Measurements from ENCODE around the gene KCTD3.

KCTD3 gene

DNA sequence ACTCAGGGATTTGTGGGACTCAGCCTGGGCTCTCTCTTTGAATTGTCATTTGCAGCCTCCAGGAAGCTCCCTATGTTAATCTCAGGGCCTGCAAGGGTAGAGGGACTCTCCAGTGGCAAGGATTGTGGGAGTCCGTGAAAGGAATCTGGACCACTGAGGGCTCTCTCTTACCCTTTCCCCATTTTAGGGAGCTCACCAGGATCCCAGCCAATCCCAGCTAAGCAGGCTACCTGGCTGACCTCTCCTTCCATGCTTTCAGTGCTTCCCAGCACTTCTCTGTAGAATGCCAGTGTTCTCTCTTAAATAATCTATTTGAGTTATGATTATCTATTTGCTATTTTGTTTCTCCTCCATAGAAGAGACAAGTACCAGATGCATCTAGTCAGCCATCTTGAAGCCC is 9.6 kb upstream of the KCTD3 start:
- no peak for DNase-seq (ENCODE audit: low spot score)

DNA sequence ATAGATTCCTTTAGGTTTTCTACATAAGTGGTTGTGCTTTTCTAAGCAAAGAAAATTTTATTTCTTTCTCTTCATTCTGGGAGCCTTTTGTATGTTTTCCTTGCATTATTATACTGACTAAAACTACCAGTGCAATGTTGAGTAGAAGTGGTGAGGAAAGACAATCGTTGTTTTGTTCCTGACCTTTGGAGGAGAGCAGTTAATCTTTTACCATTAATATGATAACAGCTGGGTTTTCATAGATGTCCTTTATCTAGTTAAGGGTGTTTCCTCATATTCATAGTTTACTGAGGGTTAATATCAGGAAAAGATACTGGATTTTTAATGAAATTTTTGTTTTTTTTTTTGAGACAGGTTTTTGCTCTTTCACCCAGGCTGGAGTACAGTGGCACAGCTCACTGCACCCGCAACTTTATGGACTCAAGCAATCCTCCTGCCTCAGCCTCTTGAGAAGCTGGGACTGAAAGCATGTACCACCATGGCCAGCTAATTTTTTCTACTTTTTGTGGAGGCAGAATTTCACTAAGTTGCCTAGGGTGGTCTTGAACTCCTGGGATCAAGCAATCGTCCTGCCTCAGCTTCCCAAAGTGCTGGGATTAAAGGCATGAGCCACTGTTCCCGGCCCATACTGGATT is 9.0 kb upstream of the KCTD3 start:
- no peak for DNase-seq (ENCODE audit: low spot score)

DNA sequence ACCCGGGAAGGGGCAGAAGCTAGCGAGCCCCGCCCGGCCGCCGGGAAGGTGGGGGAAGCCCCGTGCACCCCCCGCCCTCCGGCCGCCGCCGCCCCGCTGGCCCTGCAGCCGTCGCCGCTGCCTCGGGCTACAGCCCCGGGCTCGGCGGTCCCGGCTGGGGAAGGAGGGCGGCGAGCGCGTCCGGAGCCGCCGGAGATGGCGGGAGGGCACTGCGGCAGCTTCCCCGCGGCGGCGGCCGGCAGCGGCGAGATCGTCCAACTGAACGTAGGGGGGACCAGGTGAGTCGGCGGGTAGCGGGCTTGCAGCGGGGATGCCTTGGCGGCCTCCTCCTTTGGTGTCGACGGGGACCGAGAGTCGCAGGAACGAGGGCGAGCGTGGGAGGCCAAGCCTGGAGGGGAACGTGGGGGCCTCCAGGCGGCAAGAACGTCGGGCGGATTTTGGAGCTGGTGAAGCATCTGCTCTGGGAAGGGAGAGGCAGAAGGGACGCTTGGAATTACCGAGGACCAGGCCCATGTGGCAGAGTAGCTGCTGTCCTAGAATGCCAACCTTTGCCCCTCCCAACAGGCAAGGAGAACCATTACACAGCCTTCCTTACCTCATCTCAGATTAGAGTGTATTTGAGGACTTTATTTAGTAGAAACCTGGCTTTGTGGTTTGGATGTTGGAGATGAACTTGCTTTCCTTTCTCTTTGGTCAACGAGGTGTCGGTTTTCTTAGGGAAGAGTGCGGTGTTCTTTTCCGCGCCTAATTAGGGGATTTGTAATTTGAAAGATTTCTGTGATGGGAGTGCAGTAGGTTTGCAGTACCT is 591 bp downstream of the KCTD3 start:
- DNase-seq (ENCODE audit: low spot score) = peak; percentile 80

DNA sequence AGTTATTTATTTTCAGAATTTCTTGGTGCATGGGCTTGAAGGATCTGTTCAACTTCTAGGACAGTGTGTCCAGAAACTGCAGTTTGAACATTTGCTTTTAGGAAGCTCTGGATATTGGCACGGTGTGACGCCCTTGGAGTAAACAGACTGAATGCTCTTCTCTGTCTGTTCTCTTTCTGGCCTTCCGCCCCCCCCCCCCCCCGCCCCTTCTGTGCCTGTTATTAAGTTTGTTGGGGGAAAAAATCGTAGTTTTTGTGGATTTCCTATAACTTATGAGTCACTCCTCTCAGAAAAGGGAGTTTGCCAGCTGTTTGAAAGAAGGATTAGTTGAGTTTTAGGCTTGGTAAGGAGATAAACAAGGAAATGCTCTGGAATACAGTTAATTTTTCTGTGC is 1.2 kb downstream of the KCTD3 start:
- DNase-seq (ENCODE audit: low spot score) = peak; percentile 9

DNA sequence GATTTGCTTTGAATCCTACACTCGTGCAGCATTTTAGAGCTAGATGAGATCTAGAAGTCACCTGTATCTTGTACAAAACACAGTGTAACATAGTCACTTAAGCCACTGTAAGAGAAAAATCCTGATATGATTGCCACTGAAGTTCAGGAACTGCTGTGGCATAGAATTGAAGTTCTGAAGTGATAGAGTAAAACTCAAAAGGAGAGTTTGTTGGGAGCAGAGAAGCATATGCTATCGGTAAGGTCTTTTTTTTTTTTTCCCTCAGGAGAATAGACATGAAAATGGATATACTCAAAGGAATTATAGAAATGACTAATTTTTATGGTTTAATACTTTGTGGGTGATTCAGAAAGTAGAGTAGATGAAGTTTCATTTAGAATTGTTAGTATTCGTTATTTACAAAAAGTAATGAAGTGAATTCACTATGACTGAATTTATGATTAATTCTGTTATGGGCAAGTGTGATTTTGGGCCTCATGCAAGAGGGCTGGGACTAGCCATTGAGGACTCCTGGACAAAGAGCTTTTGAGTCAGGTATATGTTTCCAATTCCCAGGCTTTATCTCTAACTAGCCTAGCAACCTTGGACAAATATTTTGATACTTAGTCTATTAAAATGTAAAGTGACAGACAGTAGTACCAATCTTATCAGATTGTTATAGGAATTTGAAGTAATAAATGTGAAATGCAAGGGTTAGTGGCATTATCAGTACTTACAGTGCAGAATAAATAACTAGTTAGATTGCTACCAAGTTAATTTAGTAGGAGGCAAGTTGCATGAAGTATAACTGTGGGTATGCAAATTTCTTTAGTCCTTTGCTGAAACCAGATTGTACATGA is 3.1 kb downstream of the KCTD3 start:
- no peak for DNase-seq (ENCODE audit: low spot score)

DNA sequence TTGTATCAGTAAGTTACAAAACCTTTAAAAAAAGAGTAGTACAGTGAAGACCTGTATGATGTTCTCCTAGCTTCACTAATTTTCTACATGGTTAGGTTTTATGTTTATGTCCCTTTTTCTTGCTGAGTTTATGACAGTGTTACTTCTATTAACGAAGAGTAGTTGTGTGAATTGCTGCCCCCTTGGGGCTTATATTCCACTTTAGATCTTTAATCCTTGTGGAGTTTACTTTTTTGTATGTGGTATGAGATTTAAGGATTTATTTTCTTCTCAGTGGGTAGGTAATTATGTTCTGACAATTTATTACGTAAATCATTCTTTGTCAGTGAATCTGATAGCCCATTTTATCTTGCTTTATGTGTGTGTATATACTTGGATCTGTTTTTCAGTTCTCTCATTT is 14.8 kb downstream of the KCTD3 start:
- DNase-seq (ENCODE audit: low spot score) = no peak

DNA sequence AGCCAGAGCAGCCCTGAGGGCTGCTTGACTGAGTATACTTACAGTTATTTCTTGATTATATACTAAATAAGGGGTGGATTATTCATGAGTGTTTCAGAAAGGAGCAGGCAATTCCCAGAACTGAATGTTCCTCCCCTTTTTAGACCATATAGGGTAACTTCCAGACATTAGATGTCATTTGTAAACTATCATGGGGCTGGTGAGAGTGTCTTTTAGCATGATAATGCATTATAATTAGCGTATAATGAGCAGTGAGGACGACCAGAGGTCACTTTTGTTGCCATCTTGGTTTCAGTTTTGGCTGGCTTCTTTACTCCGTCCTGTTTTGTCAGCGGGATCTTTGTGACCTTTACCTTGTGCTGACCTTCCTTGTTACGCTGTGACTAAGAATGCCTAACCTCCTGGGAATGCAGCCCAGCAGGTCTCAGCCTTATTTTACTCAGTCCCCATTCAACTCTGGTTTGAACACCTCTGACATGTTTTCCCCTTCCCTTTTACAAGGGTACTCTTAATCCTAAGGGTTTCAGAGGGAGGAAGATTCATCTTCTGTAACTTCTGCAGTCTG is 16.2 kb downstream of the KCTD3 start:
- peak; percentile 8 for DNase-seq (ENCODE audit: low spot score)

DNA sequence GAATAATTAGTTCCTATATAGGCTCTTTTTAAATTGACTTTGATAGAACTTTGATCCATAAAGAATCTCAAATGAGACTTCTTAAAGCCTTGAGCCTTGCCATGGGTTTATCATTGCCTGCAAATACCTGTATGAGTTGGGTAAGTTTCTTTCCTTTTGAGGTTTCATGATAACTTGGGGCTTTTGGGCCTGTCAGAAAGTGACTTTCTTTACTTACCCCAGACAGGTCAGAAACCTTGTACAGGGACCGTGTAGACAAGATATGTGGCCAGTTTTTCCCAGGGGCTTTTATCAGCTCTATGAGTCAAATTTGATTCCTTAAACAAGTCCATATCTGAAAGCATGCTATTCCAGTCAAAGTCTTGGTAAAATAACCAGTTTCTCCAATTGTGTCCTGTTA is 17.3 kb downstream of the KCTD3 start:
- no peak for DNase-seq (ENCODE audit: low spot score)

DNA sequence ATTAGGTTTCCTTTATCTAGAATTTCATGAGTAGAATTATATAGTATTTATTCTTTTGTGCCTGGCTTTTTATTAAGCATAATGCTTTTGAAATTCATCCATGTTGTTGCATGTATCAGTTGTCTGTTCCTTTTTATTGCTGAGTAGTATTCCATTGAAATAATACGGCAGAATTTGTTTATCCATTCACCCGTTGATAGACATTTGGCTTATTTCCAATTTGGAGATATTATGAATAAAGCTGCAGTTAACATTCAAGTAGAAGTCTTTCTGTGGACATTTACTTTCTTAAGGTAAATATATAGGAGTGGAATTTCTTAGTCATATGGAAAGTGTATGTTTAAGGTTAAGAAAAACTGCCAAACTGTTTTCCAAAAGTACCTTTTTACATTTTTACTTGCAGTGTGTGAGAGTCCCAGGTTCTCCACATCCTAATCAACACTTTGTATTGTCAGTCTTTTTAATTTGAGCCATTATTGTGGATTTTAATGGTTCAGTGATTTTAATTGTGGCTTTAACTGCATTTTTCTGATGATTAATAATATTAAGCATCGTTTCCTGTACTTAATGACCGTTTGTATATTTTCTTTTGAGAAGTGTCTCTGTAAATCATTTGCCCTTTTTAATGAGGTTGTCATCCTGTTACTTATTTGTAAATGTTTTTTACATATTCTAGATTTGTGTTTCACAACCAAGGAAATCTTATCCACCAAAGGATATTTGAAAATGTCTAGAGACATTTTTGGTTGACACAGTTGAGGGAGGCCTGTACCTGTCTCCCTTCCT is 22.7 kb downstream of the KCTD3 start:
- DNase-seq (ENCODE audit: low spot score) = no peak

DNA sequence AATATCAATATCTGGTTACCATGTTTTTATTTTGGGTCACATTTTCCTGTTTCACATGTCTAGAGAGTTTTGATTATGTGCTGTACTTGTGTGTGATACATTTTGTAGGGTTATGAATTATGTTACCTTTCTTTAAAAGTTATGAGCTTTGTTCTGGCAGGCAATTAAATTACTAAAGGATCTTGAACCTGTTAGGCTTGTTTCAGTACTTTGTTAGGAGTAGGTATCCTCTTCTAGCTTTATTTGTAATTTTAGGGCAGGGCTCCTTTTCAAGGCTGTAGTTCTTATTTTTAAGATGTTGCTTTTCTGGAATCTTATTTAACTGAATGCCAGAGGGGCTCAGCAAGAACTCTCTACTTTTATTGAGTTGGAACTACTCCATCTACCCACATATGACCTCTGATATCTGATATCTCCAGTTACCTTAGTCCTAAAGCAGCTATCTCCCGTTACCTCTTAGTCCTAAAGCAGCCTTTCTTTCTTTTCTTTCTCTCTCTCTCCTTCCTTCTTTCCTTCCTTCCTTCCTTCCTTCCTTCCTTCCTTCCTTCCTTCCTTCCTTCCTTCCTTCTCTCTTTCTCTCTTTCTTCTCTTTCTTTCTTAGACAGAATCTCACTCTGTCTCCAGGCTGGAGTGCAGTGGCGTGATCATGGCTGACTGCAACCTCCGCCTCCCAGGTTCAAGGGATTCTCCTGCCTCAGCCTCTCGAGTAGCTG is 23.8 kb downstream of the KCTD3 start:
- DNase-seq (ENCODE audit: low spot score) = no peak

DNA sequence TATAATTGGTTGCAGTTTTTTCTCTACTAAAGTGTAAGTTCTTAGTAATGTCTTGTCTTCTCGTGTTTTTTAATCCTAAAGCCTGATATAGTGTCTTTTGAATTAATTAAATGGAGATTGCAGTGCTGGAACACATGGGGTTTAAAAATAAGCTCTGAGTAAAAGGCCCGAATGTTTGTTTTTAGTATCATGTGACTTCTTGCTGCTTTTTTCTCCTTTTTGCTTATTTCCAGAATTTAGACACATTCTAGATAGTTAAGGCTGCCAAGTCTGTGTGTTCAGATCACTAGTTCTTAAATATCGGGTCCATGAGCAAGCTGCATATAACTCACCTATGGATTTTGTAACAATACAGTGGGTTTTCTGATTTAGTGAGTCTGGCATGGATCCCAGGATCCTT is 27.5 kb downstream of the KCTD3 start:
- no peak for DNase-seq (ENCODE audit: low spot score)

DNA sequence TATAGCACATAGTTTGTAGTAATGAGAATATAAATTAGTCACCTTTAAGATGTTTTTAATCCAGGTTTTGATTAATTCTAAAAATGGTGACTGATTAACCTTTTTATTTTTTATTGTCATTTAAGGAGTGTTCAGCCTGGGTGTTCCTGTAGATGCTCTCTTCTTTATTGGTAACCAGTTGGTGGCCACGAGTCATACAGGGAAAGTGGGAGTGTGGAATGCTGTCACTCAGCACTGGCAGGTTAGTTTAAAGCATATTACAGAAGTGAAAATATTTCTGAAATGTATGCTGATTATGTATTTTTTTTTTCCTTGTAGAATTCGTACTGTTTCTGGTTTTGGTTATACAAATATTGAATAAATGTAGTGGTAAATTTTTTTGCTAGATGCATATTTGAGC is 28.1 kb downstream of the KCTD3 start:
- no peak for DNase-seq (ENCODE audit: low spot score)

DNA sequence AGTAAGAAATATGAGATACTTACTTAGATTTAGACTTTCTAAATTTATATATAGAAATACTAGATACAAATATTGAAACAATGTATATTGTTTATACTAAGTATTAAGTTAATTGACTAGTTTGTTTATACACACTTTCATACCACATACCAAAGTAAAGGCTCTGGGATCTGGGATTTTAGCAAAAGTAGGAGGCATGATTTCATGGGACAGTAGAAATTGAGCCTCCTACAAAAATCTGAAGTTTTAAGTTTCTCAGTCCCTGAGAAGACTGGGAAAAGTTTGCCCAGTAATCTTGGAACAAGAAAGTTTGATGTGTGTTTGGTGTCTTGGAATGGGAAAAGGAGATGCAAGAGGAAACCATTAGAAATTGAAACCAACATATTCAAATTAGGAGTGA is 30.9 kb downstream of the KCTD3 start:
- no peak for DNase-seq (ENCODE audit: low spot score)

DNA sequence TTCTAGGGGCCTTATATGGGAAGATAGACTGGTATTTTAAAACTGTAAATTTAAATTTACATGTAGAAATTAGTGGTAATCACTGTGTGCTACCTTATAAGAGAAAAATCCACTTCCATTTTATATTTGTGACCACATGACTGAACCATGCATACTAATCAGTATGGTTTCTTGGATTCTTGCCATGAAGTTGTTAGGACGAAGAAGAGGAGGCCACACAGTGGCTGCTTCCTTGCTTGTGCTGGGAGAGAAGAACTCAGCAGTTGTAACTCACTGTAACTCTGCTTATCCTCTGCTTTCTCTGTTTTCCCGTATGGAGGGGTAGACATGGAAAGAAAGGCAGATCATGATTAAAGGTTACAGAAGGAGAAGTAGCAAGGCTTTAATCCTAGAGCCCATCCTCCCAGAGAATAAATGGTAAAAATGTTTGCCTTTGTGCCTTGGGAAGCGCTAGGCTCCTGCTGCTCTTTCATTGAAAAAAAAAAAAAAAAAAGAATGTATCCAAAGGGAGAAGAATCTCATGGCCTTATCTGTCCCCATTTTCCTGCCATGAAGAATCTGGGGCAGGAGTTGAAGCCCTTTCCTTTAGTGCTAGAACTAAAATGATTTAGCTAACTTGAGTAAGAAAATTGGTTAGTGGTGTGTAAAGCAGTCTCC is 32.4 kb downstream of the KCTD3 start:
- no peak for DNase-seq (ENCODE audit: low spot score)

DNA sequence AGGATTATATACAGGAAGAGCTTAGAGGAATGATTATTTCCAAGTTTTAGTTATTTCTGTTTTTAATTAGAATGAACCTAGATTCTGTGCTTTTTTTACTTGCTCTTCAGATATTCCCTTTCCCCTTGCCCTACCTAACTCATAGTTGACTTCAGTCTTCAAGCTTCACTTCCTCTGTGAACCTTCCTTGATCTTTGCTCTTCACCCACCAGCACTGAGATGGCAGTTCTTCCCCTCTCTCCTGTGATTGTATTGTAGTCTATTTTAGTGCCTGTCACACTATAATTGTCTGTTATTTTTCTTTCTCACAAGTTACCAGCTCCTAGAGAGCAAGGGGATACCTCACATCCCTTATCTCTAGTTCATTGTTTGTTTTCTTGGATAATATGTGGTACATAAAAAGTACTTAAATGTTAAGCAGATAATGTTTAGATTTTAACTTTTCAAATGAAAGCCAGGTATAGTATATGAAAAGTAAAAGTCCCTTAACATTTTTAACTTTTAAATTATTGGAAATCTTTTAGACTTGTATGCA is 33.2 kb downstream of the KCTD3 start:
- no peak for DNase-seq (ENCODE audit: low spot score)

DNA sequence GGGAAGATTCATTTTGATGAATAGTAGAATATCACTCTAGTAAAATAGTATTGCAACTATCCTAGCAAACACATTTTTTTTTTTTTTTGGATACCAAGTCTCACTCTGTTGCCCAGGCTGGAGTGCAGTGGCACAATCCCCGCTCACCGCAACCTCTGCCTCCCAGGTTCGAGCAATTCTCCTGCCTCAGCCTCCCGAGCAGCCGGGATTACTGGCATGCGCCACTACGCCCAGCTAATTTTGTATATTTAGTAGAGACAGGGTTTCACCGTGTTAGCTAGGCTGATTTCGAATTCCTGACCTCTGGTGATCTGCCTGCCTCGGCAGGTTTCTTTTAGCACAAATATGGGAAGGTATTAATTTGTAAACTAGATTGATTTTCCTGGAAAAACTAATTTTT is 33.8 kb downstream of the KCTD3 start:
- no peak for DNase-seq (ENCODE audit: low spot score)

DNA sequence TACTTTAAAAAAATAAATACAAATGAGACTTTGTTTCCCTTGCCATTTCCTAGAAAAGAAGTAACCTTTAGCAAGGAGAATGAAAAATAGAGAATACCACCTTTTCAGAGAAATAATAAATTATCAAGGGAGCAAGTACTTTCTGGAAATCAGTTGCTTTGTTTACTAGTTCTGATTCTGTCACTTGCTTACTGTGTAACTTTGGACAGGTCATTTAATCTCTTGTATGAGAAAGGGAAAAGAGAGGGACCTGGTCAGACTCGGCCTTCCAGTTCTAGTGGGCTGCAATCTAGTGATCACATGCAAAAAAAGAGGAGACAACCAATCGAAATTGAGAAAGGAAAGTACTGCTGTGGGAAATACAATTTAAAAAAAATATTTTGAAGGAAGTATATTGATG is 34.2 kb downstream of the KCTD3 start:
- no peak for DNase-seq (ENCODE audit: low spot score)

DNA sequence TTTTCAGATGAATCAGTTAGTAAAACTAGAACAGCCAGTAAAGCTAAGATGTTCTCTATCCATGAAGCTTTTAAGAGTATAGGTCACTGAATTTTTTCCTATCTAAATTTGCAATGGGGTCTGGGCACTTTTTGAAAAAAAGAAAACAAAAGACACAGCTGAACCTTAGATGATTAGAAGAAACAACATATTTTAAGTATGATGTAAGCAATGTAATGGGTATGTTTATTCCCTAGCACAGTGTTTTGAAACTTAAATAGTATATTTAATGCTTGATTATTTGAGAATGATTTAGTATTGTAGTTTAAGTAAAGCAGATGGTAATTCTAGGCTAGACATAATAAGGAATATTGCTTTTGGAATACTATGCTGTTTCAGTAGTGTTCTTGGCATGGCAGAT is 36.2 kb downstream of the KCTD3 start:
- no peak for DNase-seq (ENCODE audit: low spot score)

DNA sequence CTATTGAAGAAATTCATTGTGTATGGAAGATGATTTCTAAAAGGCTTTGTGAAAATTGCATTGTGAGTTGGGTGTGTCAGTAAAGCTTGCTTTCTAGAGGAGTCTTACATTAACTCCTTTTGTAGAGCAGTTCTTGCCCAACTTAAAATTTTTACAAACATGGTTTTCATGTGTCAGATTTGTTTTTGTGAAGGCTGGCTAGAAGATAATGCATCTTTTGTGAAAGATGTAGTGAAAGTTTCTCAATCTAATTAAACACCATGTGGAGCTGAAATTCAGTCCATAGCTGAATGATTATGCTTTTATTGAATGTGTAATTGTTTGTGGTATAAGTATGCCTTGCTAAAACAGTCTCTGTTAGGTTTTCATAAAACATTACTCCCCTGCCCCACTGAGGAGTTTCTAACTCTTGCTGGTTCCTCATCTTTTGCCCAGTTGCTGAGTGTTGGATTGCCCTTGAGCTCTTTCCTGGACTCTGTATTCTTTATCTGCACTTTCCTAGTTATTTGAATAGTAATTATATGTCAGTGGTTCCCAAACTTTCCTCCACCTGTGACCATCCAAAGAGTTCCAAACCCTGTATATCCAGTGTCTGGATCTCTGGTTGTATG is 38.0 kb downstream of the KCTD3 start:
- DNase-seq (ENCODE audit: low spot score) = no peak

DNA sequence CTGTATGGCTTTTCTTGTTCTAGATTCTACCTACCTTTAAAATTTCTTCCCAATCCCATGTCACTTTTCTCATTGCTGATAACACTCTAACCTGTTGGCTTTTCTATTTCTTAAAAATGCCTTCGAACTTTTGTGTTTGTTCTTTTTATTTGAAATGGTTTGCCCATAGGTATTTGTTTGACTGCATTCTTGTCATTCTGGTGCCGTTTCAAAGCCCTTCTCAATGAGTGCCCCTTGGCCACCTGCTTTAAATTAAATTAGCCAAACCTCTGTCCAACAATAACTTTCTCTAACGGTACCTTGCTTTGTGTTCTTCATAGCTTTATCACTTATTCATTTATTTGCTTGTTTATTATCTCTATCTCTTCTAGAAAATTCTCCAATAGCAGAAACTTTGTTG is 38.9 kb downstream of the KCTD3 start:
- no peak for DNase-seq (ENCODE audit: low spot score)
